Measurements from ENCODE around the gene BICC1.

Gene BICC1

DNA sequence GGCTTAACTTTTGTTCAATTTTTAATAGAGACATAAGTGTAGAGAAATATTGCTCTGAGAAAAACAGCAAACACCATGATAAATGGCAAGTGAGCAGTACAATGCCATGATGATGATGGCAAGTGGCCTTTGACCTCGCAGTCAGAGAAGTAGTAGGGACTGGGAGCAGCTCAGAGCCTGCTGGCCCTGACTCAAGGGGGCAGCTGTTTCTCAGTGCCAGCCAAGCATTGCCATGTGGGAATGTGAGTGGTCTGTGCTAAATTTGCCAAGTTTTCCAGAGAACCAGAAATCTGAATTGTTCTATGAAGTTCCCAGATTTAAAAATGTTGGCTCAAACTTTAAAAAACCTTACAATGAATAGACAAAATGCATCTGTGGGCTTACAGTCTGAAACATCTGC lies 187.9 kb downstream of the BICC1 start:
- DNase-seq (ENCODE audit: low read depth), result peak; percentile 43
- TF ChIP-seq CTCF (conservative IDR thresholded peaks at IDR 0.05; ENCODE audit: low read length), result no peak
- H3K4me3 ChIP-seq (ENCODE audit: low read length), result no peak overlapping the region

- H3K4me3 ChIP-seq (ENCODE audit: low read length), result no peak overlapping the region
- no peak for TF ChIP-seq CTCF (conservative IDR thresholded peaks at IDR 0.05; ENCODE audit: low read length)
- DNase-seq (ENCODE audit: low read depth), result peak; percentile 99
These were observed 188.9 kb downstream of the BICC1 start for GRCh38 chr10:58701405-58702135.

- DNase-seq (ENCODE audit: low read depth), result no peak
- no peak overlapping the region for H3K4me3 ChIP-seq (ENCODE audit: low read length)
- no peak for TF ChIP-seq CTCF (conservative IDR thresholded peaks at IDR 0.05; ENCODE audit: low read length)
These were observed 191.6 kb downstream of the BICC1 start for GRCh38 chr10:58704226-58704625.

- no peak overlapping the region for H3K4me3 ChIP-seq (ENCODE audit: low read length)
- TF ChIP-seq CTCF (conservative IDR thresholded peaks at IDR 0.05; ENCODE audit: low read length), result no peak
- DNase-seq (ENCODE audit: low read depth), result peak; percentile 89
These were observed 192.0 kb downstream of the BICC1 start for GRCh38 chr10:58704671-58705141.

GRCh38 chr10:58706836-58707235 lies 194.2 kb downstream of the BICC1 start:
- H3K4me3 ChIP-seq (ENCODE audit: low read length), result no peak overlapping the region
- DNase-seq (ENCODE audit: low read depth), result peak; percentile 72
- TF ChIP-seq CTCF (conservative IDR thresholded peaks at IDR 0.05; ENCODE audit: low read length), result no peak

DNA sequence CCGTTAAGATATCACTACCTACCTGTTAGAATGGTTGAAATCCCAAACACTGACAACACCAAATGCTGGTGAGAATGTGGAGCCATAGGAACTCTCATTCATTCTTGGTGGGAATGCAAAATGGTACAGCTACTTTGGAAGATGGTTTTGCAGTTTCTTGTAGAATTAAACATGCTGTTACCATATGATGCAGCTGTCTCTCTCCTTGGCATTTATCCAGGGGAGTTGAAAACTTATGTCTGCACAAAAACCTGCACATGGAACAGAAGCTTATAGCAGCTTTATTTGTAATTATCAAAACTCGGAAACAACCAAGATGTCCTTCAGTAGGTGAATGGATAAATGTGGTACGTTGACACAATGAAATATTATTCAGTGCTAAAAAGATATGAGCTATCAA lies 199.5 kb downstream of the BICC1 start:
- TF ChIP-seq CTCF (conservative IDR thresholded peaks at IDR 0.05; ENCODE audit: low read length), result no peak
- no peak for DNase-seq (ENCODE audit: low read depth)
- no peak overlapping the region for H3K4me3 ChIP-seq (ENCODE audit: low read length)

DNA sequence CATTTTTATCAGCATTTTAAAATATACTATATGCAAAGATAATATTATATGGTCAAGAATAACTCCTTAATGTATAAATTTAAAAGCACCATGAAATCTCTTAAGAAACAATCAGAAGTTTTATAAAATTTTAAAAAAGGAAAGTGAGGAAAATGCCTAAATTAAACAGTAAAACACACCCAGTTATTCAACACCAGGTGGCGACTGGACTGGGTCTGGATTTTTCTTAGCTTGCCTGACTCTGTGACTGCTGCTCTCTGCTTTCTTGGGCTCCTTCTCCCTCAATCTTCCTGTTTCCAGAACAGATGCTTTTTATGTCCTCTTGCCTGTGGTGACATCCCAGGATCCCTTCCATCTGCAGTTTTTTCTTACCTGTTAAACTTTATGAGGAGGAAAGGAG lies 200.3 kb downstream of the BICC1 start:
- H3K4me3 ChIP-seq (ENCODE audit: low read length), result no peak overlapping the region
- peak; percentile 42 for TF ChIP-seq CTCF (conservative IDR thresholded peaks at IDR 0.05; ENCODE audit: low read length)
- no peak for DNase-seq (ENCODE audit: low read depth)

All from AG10803 (cell line).